HCT116 (cell line): ENCODE results near the gene ADAMTSL2. TPM values are rescaled to one million over a fixed set of nuclear protein-coding genes. Genes with fewer than 3 reads are reported as not detected.

ENCODE experiments used
- ATAC-seq: fragments of 200-7000 bp; cut with Tn5 transposase; 2 replicates; pipeline ENCODE4 v1.9.1; 2020; ENCODE audit warnings: mild to moderate bottlenecking, moderate library complexity
- BruUV-seq: library from RNA; stranded (reverse); fragments of 400-500 nt; replicated peaks from 2 replicates; lab custom pipeline; 2021; lab: Mats Ljungman, UMichigan
- CTCF ChIA-PET: fragments of 300-600 bp; sonication (Branson Sonifier 250); formaldehyde crosslinking; loops from one replicate; lab custom pipeline; 2021; ENCODE audit warnings: antibody characterized with exemption; lab: Charles Lee
- POLR2A ChIA-PET: fragments of 300-600, 350-600 bp; sonication (Branson Sonifier 250); formaldehyde crosslinking; loops from one replicate; lab custom pipeline; 2021; ENCODE audit warnings: antibody characterized with exemption; lab: Charles Lee
- RAD21 ChIA-PET, 2 experiments: fragments of 300-600 bp; sonication (Branson Sonifier 250); formaldehyde crosslinking; loops; one replicate each; lab custom pipeline; 2023; ENCODE audit warnings: low total read pairs in 2 of 2; ENCODE audit not compliant: uncharacterized antibody in 2 of 2, unreplicated experiment in 2 of 2, low non-redundant PET in 1 of 2; lab: Charles Lee
- DNase-seq: peaks from one replicate; pipeline ENCODE4 v3.0.0-alpha.2; 2010; ENCODE audit warnings: low read depth, low spot score
- H2AFZ ChIP-seq: fragments of 200-600 bp; shearing (Covaris generic), sonication (generic); 2 replicates; pipeline ENCODE4 v1.6.1; 2017; ENCODE audit warnings: low read depth, mixed run types, mixed read lengths, antibody characterized with exemption, low read length; ENCODE audit not compliant: poor library complexity, severe bottlenecking
- H3K27ac ChIP-seq: 2 replicates; pipeline ENCODE4 v1.5.1; 2012; ENCODE audit warnings: low read depth, low read length
- H3K27me3 ChIP-seq: fragments of 200-600 bp; sonication (generic); 2 replicates; pipeline ENCODE4 v1.6.1; 2016; ENCODE audit warnings: mixed run types, low read length, mixed read lengths; ENCODE audit not compliant: insufficient read depth
- H3K36me3 ChIP-seq, 2 experiments: fragments of 200-500 bp in 1 of 2; fragments of 200-600 bp in 1 of 2; sonication (Bioruptor generic) in 1 of 2; sonication (generic) in 1 of 2; 2 replicates each; pipeline versions ENCODE4 v1.5.1 to v1.6.1; 2014 to 2016; ENCODE audit warnings: low read length in 2 of 2, inconsistent platforms in 1 of 2, mixed read lengths in 1 of 2, mixed run types in 1 of 2; ENCODE audit not compliant: insufficient read depth in 2 of 2, control insufficient read depth in 1 of 2
- H3K4me1 ChIP-seq, 2 experiments: fragments of 200-600 bp in 1 of 2; sonication (generic) in 1 of 2; 2 replicates each; pipeline versions ENCODE4 v1.5.1 to v1.6.1; 2012 to 2017; ENCODE audit warnings: low read length in 2 of 2, inconsistent platforms in 1 of 2, mild to moderate bottlenecking in 1 of 2, mixed read lengths in 1 of 2, mixed run types in 1 of 2, moderate library complexity in 1 of 2; ENCODE audit not compliant: insufficient read depth in 2 of 2, control insufficient read depth in 1 of 2
- H3K4me2 ChIP-seq: fragments of 200-600 bp; sonication (generic); 2 replicates; pipeline ENCODE4 v1.6.1; 2017; ENCODE audit warnings: mixed run types, low read length, mixed read lengths
- H3K4me3 ChIP-seq, 2 experiments: fragments of 200-600 bp in 1 of 2; sonication (generic) in 1 of 2; replicated peaks in 1 of 2; 2 replicates each; pipeline ENCODE4 v1.5.1; 2011 to 2016; ENCODE audit warnings: low read length in 2 of 2, control low read depth in 1 of 2, low read depth in 1 of 2, mild to moderate bottlenecking in 1 of 2, mixed read lengths in 1 of 2, mixed run types in 1 of 2
- H3K79me2 ChIP-seq: fragments of 200-600 bp; sonication (generic); 2 replicates; pipeline ENCODE4 v1.6.1; 2017; ENCODE audit warnings: mild to moderate bottlenecking, mixed run types, low read length, moderate library complexity, mixed read lengths; ENCODE audit not compliant: insufficient read depth
- H3K9ac ChIP-seq: fragments of 200-600 bp; sonication (generic); 2 replicates; pipeline ENCODE4 v1.6.1; 2016; ENCODE audit warnings: low read length, mixed read lengths
- H3K9me2 ChIP-seq: fragments of 200-600 bp; sonication (generic), shearing (Covaris generic); 2 replicates; pipeline ENCODE4 v1.6.1; 2017; ENCODE audit warnings: mixed run types, mild to moderate bottlenecking, moderate library complexity; ENCODE audit not compliant: insufficient read depth
- H3K9me3 ChIP-seq, 2 experiments: fragments of 200-500 bp in 1 of 2; fragments of 200-600 bp in 1 of 2; sonication (Bioruptor generic) in 1 of 2; sonication (generic) in 1 of 2; 2 replicates each; pipeline ENCODE4 v1.6.1; 2014 to 2017; ENCODE audit warnings: low read length in 2 of 2, mixed read lengths in 2 of 2, inconsistent platforms in 1 of 2, low read depth in 1 of 2, mild to moderate bottlenecking in 1 of 2, mixed run types in 1 of 2, moderate library complexity in 1 of 2; ENCODE audit not compliant: control insufficient read depth in 1 of 2, insufficient read depth in 1 of 2
- H4K20me1 ChIP-seq: fragments of 200-600 bp; sonication (generic), shearing (Covaris generic); 2 replicates; pipeline ENCODE4 v1.6.1; 2017; ENCODE audit warnings: mixed run types, mild to moderate bottlenecking, moderate library complexity; ENCODE audit not compliant: insufficient read depth
- CEBPB ChIP-seq: IDR thresholded peaks from 2 replicates; pipeline ENCODE4 v1.6.1; 2012; ENCODE audit warnings: low read depth
- ELF1 ChIP-seq: IDR thresholded peaks from 2 replicates; pipeline ENCODE4 v1.6.1; 2012; ENCODE audit warnings: low read depth, borderline replicate concordance
- EZH2 ChIP-seq: fragments of 200-600 bp; sonication (generic); IDR thresholded peaks from 2 replicates; pipeline ENCODE4 v1.6.1; 2017; ENCODE audit warnings: antibody characterized with exemption, mixed run types
- EZH2phosphoT487 ChIP-seq: fragments of 200-600 bp; IDR thresholded peaks from 2 replicates; pipeline ENCODE4 v1.6.1; 2018; ENCODE audit warnings: antibody characterized with exemption, borderline replicate concordance
- FOSL1 ChIP-seq: IDR thresholded peaks from 2 replicates; pipeline ENCODE4 v1.6.1; 2012; ENCODE audit warnings: low read depth
- JUND ChIP-seq: IDR thresholded peaks from 2 replicates; pipeline ENCODE4 v1.6.1; 2012
- MAX ChIP-seq: IDR thresholded peaks from 2 replicates; pipeline ENCODE4 v1.6.1; 2012
- POLR2A ChIP-seq: IDR thresholded peaks from 2 replicates; pipeline ENCODE4 v1.7.0; 2011; ENCODE audit warnings: borderline replicate concordance; ENCODE audit not compliant: insufficient read depth, insufficient read length; ENCODE audit errors: extremely low read depth
- POLR2AphosphoS5 ChIP-seq: IDR thresholded peaks from 2 replicates; pipeline ENCODE4 v1.6.1; 2011; ENCODE audit warnings: mild to moderate bottlenecking, low read depth, low read length, moderate library complexity
- REST ChIP-seq: IDR thresholded peaks from 2 replicates; pipeline ENCODE4 v1.6.1; 2012; ENCODE audit warnings: low read depth
- SIN3A ChIP-seq: IDR thresholded peaks from 2 replicates; pipeline ENCODE4 v1.6.1; 2012; ENCODE audit warnings: low read depth
- SP1 ChIP-seq: IDR thresholded peaks from 2 replicates; pipeline ENCODE4 v1.6.1; 2012; ENCODE audit warnings: low read depth
- SRF ChIP-seq: IDR thresholded peaks from 2 replicates; pipeline ENCODE4 v1.6.1; 2012; ENCODE audit warnings: low read depth
- YY1 ChIP-seq: IDR thresholded peaks from 2 replicates; pipeline ENCODE4 v1.6.1; 2011; ENCODE audit warnings: low read length, low read depth, moderate library complexity, mild to moderate bottlenecking; ENCODE audit not compliant: insufficient replicate concordance; ENCODE audit errors: extremely low read depth
- ZFX ChIP-seq: fragments of 450-650 bp; IDR thresholded peaks from 2 replicates; pipeline ENCODE4 v1.6.1; 2017
- ZNF274 ChIP-seq: fragments of 200-500 bp; sonication (Bioruptor generic); IDR thresholded peaks from 2 replicates; pipeline ENCODE4 v1.6.1; 2014; ENCODE audit warnings: mild to moderate bottlenecking, low read depth, low read length, inconsistent platforms
- intact Hi-C: fragments of 100-400 bp; cut with micrococcal nuclease; formaldehyde crosslinking; loops from 2 replicates; pipeline ENCODE4 v1.10.0; 2022
- total RNA-seq: library from RNA; stranded (reverse); gene quantifications from one replicate; pipeline ENCODE4 v1.2.1, GENCODE V29; 2021; ENCODE audit not compliant: unreplicated experiment
- TF ChIP-seq, protein P1 (sequence below): IDR thresholded peaks from 2 replicates; pipeline ENCODE4 v1.6.1; 2011; ENCODE audit warnings: mild to moderate bottlenecking, low read length, moderate library complexity; ENCODE audit not compliant: insufficient replicate concordance; ENCODE audit errors: extremely low read depth

Gene ADAMTSL2
- total RNA-seq, 1 experiment from 2014 or later: not detected

- no peaks in the 10 kb centered on the region; the same call in 1 of the 2 replicates for H3K27me3 ChIP-seq
- CTCF ChIA-PET: no interaction called here
- POLR2A ChIA-PET: no interaction called here
These were observed 12.6 kb downstream of the ADAMTSL2 start for GRCh38 chr9:133547116-133547515.

More at GRCh38 chr9:133547116-133547515, 12.6 kb downstream of the ADAMTSL2 start:
- ATAC-seq: no peak
- H3K79me2 ChIP-seq: no peaks in the 10 kb centered on the region
- no TSS peak for BruUV-seq
- H3K4me1 ChIP-seq: no peaks in the 10 kb centered on the region
- no peaks in the 10 kb centered on the region for H3K9me3 ChIP-seq
- TF ChIP-seq ELF1 (no peak), JUND (no peak), EZH2phosphoT487 (no peak), POLR2AphosphoS5 (no peak), FOSL1 (no peak), POLR2A (no peak), REST (no peak), MAX (no peak), SIN3A (no peak), ZFX (no peak), CEBPB (no peak), ZNF274 (no peak), YY1 (no peak), SP1 (no peak), EZH2 (no peak), SRF (no peak)
- TF ChIP-seq, protein P1, sequence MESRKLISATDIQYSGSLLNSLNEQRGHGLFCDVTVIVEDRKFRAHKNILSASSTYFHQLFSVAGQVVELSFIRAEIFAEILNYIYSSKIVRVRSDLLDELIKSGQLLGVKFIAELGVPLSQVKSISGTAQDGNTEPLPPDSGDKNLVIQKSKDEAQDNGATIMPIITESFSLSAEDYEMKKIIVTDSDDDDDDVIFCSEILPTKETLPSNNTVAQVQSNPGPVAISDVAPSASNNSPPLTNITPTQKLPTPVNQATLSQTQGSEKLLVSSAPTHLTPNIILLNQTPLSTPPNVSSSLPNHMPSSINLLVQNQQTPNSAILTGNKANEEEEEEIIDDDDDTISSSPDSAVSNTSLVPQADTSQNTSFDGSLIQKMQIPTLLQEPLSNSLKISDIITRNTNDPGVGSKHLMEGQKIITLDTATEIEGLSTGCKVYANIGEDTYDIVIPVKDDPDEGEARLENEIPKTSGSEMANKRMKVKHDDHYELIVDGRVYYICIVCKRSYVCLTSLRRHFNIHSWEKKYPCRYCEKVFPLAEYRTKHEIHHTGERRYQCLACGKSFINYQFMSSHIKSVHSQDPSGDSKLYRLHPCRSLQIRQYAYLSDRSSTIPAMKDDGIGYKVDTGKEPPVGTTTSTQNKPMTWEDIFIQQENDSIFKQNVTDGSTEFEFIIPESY: no peak
- no peak overlapping the region for H3K27ac ChIP-seq
- no peaks in the 10 kb centered on the region for H4K20me1 ChIP-seq
- intact Hi-C loops: no loop called here
- no peak overlapping the region for H3K4me3 ChIP-seq
- no peaks in the 10 kb centered on the region for H3K36me3 ChIP-seq
- RAD21 ChIA-PET: no interaction called here
- H2AFZ ChIP-seq: no peak overlapping the region
- H3K9me2 ChIP-seq: no peaks in the 10 kb centered on the region
- no peak overlapping the region for H3K9ac ChIP-seq
- no peak for DNase-seq
- no peak overlapping the region for H3K4me2 ChIP-seq
